GM21717 (cell line): ENCODE data around the gene F7.

Experiments
- ATAC-seq: cut with Tn5 transposase; IDR thresholded peaks from one replicate; pipeline ENCODE4 v1.9.1; 2021; ENCODE audit warnings: mild to moderate bottlenecking, moderate library complexity; ENCODE audit not compliant: unreplicated experiment

F7 gene

DNA sequence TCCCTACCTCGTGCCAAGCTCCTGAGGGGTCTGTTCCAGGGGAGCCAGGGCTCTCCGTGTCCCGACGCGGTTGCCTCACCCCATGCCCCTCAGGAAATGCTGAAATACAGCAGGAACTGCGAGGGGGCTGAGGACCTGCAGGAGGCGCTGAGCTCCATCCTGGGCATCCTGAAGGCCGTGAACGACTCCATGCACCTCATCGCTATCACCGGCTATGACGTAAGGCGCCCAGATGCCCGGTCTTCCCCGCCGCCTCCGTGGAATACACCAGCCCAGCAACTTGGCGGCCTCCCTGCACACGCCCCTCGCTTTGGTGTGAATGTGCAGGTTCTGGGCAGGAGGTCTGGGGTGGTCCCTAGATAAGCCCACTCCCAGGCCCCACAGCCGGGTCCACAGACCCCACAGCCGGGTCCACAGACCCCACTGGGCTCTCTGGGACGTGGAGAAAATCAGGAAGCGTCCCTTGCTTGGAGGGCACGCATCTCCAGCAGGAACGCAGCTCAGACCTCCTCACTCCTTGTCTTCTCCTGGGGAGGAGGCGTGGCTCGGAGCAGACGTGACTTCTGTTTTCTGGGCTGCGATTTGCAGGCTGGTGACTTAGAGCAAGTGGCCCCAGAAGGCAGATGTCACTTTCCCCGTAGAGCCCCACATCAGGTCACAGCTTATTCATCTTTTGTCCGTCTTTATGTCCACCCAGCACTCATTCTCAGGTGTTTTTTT lies 19.4 kb upstream of the F7 start:
- no peak for ATAC-seq

DNA sequence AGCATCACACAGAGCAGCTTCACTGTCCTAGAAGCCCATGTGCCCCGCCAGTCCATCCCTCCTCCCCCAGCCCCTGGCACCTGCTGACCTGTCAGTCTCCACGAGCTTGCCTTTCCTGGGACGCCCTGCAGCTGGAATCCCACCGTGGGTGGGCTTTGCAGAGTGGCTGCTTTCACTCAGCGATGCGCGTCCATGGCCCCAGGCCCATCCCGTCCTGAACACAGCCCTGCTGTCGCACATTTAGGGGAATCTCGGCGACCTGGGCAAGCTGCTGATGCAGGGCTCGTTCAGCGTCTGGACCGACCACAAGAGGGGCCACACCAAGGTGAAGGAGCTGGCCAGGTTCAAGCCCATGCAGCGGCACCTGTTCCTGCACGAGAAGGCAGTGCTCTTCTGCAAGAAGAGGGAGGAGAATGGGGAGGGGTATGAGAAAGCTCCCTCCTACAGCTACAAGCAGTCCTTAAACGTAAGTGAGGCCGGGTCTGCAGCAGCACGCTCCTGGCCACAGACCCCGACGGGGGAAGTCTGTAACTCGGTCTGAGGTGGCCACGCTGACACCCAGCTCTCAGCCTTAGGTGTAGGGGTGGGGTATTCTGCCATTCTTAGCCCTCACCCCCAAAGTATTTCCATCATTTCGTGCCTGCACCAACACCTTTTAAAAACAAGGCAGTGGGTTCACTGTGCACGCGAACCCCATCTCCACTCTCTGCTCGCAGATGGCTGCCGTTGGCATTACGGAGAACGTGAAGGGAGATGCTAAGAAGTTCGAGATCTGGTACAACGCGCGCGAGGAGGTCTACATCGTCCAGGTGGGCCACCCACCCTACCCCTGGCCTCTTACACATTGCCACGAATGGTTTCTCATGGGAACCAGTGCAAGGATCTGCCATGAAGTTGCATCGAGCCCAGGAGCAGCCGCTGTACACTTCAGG lies 18.3 kb upstream of the F7 start:
- no peak for ATAC-seq

DNA sequence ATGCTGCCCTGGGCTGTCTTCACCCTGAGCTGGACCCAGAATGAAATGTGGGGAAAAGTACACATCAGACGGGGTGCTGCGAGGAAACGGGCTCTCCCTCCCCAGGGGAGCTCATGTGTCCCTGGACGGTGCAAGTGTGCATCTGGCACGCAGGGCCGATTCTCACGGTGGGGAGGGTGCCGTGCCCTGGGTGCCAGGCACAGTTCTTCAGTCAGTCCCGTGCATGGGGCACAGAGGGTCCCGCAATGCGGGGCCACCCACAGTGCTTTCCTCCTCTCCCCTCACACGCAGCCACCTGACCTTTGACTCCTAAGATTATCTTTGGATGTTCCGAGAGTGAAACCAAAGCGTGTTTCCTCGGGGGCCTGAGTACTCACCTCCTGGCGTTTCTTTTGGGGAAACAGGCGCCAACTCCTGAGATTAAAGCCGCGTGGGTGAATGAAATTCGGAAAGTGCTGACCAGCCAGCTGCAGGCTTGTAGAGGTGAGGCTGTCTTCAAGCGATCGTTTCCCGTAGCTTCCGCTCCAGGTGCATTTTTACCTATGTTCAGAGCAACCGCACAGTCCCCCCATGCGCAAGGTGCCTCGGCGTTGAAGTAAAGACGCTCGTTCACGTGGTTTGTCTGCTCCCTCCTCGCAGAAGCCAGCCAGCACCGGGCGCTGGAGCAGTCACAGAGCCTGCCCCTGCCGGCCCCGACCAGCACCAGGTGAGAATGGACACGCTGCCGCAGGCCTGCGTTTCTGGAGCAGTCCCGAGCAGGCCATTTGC lies 17.5 kb upstream of the F7 start:
- no peak for ATAC-seq

- no peak for ATAC-seq
Observed at GRCh38 chr13:113088691-113089020, 16.9 kb upstream of the F7 start.

- no peak for ATAC-seq
Observed at GRCh38 chr13:113089693-113090414, 15.7 kb upstream of the F7 start.

GRCh38 chr13:113090415-113090770 lies 15.2 kb upstream of the F7 start:
- ATAC-seq = no peak

- ATAC-seq = no peak
Observed at GRCh38 chr13:113090806-113091205, 14.8 kb upstream of the F7 start.

GRCh38 chr13:113091211-113091771 lies 14.3 kb upstream of the F7 start:
- ATAC-seq = no peak

DNA sequence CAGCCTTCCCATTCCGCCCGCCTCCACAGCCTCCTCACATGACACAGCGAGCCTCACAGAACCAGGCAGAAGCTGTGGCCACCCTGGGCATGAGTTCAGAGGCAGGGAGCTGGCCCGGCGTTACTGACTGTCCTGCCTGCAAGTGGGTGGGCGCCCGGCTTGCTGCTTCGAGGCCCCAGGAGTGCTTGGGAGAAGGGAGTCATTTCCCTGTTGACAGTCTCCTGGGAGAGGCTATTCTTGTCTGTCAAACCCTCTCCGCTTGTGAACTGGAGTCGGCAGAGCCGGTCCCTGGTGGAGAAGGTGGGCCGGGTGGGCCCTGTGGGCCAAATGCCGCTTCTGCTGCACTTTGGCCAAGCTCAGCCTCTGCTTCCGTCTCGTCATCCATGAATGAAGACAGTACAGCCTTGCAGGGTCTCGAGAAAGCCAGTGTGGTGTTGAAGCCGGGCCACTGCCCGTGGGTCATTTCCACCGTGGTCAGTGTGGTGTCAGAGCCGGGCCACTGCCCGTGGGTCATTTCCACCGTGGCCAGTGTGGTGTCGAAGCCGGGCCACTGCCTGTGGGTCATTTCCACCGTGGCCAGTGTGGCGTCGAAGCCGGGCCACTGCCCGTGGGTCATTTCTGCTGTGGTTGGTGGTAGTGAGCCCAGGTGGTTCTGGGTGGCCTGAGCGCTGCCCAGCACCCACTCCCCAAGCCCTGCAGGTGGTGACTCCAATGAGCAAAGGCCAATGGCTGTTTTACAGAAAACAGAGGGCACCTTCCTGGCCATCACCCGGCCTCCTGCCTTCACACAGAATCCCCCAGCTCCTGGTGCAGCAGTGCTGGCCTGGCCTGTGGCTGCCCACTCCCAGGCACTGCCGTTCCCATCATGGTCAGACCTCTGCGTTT lies 13.5 kb upstream of the F7 start:
- ATAC-seq = no peak

DNA sequence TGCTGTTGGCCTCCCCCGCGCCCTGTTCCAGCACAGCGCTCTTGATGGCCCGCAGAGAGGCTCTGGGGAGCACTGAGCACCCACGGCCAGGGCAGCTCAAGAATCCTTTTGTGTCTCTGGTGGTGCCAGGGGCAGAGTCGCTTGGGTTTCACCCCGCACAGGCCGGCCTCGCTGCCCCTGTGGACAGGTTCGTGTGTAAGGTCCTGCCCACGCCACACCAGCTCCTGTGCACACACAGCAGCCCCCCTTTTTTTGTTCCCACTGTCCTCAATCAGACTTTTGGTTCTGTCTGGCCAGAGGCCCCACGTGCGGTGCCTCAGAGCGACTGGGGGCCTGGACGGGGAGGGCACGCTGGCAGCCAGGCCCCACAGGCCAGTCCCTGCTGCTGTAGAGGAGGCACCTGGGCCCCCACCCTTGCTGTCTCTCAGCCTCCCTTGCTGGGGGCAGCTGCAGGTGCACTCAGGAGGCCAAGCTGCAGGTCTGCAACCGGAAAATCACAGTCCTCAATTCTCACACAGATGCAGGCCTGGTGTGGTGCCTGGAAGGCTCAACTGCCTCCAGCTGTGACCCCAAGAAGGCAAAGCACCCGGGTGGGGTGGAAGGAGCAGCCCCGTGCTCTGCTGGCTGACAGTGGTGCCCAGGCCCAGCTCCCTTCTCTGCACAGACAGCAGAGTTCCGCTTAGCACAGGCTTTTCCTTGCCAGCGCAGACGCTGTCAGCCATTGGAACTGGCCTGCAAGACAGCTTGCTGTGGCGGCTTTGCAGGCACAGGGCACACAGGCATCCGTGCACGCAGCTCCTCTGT lies 12.6 kb upstream of the F7 start:
- ATAC-seq = no peak

DNA sequence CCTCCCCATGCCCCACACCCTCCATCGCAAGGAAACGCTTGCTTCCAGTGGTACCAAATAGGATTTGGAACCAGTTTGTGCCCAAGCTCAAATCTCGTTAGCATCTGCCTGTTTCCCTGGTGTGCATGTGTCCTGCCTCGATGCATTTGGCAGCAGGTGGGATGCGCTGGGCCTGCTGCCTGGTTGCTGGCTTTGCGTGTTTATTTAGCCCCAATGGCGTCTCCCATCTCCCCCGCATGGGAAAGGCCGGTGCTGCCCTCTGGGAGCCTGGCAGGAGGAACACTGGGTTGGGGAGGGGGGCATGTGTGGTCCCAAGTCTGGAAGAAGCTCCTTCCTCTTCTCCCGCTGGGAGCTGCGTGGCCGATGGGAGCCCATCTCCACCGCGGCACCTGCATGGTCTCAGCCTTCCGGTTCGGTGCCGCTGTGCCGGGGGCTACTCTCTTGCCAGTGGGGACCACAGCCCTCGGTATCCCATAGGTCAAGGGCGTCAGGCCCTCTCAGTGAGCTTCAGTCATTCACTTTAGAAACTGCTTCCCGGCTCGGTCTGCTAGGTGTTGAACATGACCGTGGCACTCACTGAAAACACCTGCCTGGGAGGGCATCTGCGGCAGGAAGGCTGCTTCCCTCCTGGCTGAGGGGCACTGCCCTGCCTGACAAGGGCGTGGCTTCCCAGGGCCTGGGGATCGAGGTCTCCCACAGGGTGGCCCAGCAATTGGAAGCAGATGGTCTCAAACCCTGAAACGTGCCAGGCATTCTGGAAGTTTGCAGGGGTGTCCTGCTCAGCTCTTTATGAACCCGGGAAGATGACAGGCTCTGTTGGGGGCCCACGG lies 11.8 kb upstream of the F7 start:
- no peak for ATAC-seq

GRCh38 chr13:113094410-113094800 lies 11.2 kb upstream of the F7 start:
- ATAC-seq = no peak

GRCh38 chr13:113095146-113096051 lies 10.2 kb upstream of the F7 start:
- ATAC-seq = no peak

GRCh38 chr13:113096052-113096744 lies 9.4 kb upstream of the F7 start:
- no peak for ATAC-seq

- ATAC-seq = no peak
Observed at GRCh38 chr13:113096745-113097305, 8.8 kb upstream of the F7 start.

DNA sequence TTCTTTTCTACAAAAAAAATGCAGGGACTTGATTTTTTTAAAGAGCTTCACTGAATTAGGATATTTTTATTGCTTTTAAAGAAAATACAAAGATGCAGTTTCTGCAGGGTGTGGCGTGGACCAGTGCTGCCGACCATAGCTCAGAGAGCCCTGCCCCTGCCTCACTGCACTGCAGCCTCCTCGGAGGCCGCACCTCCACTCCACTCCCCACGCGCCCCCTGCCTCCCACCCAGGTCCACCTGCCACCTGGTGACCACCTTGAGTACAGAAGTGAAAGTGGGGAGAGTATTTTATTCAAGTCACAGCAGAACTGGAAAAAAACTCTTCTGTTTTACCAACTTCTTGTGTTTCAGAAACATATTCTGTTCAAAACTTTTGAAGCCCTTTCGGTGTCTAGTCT lies 7.9 kb upstream of the F7 start:
- no peak for ATAC-seq
